Erythroblast (primary cell): ENCODE results near the gene LPAR5.

Experiments used
- GATA1 ChIP-seq: IDR thresholded peaks from 2 replicates; pipeline ENCODE4 v1.6.1; 2011; ENCODE audit warnings: low read depth, mild to moderate bottlenecking, control low read depth, low read length, moderate library complexity
- POLR2A ChIP-seq: IDR thresholded peaks from 2 replicates; pipeline ENCODE4 v1.6.1; 2011; ENCODE audit warnings: mild to moderate bottlenecking, low read length

DNA sequence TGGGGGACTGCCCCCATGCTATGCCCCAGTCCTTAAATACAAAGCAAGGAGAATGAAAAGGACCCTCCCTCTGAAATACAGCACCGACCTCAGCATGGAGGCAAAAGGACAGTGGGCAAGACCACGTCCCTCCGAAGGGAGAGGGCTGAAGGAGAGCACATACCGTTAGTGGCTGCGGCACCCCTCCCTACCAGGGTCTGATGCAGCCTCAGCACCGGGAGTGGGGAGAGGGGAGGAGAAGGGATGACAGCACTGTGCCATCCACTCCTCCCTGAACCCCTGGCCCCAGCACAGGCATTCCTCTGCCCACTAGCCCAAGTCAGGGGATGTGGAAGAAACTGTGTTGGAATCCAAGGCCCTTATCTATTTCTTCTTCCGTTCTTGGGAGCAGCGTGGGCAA lies 15.1 kb upstream of the LPAR5 start:
- TF ChIP-seq POLR2A (no peak), GATA1 (no peak)
